Peyer's patch (tissue), 4 donors: ENCODE results near the gene EGR1. TPM values are rescaled to one million over a fixed set of nuclear protein-coding genes. Genes with fewer than 3 reads are reported as not detected.

Experiments used
- DNase-seq, 3 donors: peaks; one replicate each; pipeline ENCODE4 v3.0.0-alpha.2; 2017 to 2019
- H3K27ac ChIP-seq, 4 donors: fragments of 200-600 bp; sonication (generic); one replicate each; pipeline ENCODE4 v1.5.1; 2016 to 2019
- H3K27me3 ChIP-seq, 2 donors: fragments of 200-600 bp; sonication (generic); one replicate each; pipeline ENCODE4 v1.5.1; 2019
- H3K36me3 ChIP-seq, 3 donors: fragments of 200-600 bp; sonication (generic); one replicate each; pipeline ENCODE4 v1.5.1; 2016 to 2019
- H3K4me1 ChIP-seq, 4 donors: fragments of 200-600 bp; sonication (generic); one replicate each; pipeline ENCODE4 v1.5.1; 2016 to 2019
- H3K4me3 ChIP-seq, 4 donors: fragments of 200-600 bp; sonication (generic); 1 replicate in 3 of 4; 2 replicates in 1 of 4; pipeline ENCODE4 v1.5.1; 2016 to 2019; ENCODE audit warnings: mild to moderate bottlenecking in 1 of 4
- H3K9me3 ChIP-seq, 4 donors: fragments of 200-600 bp; sonication (generic); one replicate each; pipeline ENCODE4 v1.5.1; 2016 to 2019; ENCODE audit warnings: mild to moderate bottlenecking in 1 of 4
- CTCF ChIP-seq, 6 experiments: fragments of 450-650 bp in 4 of 6; fragments of 200-600 bp in 2 of 6; sonication (generic) in 1 of 6; IDR thresholded peaks; one replicate each; pipeline ENCODE4 v1.5.1; 2017 to 2019; ENCODE audit warnings: antibody characterized with exemption in 6 of 6, mild to moderate bottlenecking in 3 of 6, moderate library complexity in 1 of 6
- POLR2A ChIP-seq, 2 donors: fragments of 450-650 bp; IDR thresholded peaks; one replicate each; pipeline ENCODE4 v1.5.1; 2017; ENCODE audit warnings: antibody characterized with exemption in 2 of 2, mild to moderate bottlenecking in 2 of 2, moderate library complexity in 2 of 2
- total RNA-seq, 4 donors: library from RNA; depleted of rRNA; stranded (reverse); fragments of >200 nt; gene quantifications; one replicate each; pipeline ENCODE4 v1.1.0, GENCODE V29; 2016

The EGR1 gene
- total RNA-seq, 4 donors from 2014 or later, result 5.3 to 109 (median 11.4) TPM

DNA sequence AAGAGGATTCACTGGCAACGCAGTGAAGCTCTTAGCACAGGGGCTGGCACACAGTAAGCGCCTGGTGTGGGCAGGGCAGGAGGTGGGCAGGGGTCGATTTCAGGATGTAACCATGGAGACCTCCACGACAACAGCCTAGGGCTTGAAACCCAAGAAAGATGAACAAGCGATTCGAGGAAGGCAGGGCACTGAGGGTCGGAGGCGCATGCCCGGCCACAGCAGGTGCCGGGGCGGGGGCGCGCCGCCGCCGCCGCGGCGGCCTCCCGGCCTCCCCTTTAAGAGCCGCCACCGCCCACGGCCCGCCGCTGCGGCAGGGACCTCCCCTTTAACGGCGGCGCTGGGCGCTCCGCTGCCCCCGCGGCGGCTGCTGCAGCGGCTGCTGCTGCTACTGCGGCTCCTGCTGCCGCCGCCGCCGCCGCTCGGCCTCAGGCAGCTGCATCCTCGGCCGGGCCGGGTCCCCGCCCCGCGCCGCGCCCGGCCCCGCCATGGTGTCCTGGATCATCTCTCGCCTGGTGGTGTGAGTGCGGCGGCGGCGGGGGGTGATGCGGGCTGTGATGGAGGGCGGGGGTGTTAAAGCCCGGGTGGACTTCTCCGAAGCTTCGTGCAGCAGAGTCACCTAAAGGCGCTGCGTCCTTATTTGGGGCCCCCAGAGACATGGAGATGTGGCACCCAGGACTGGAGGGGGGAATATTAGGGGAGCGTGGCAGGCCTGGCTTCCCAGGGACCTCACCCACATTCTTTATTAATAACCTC, 26.4 kb upstream of the EGR1 start, which contains the start of gene REEP2:
Gene REEP2 (plus strand): TSS at position 334 of the 753 bp plus-strand sequence. CDS start 152 bp downstream, at position 486.
- H3K4me3 ChIP-seq, result peak within 1 kb of the TSS; percentile 31 to 57 (median 48)

DNA sequence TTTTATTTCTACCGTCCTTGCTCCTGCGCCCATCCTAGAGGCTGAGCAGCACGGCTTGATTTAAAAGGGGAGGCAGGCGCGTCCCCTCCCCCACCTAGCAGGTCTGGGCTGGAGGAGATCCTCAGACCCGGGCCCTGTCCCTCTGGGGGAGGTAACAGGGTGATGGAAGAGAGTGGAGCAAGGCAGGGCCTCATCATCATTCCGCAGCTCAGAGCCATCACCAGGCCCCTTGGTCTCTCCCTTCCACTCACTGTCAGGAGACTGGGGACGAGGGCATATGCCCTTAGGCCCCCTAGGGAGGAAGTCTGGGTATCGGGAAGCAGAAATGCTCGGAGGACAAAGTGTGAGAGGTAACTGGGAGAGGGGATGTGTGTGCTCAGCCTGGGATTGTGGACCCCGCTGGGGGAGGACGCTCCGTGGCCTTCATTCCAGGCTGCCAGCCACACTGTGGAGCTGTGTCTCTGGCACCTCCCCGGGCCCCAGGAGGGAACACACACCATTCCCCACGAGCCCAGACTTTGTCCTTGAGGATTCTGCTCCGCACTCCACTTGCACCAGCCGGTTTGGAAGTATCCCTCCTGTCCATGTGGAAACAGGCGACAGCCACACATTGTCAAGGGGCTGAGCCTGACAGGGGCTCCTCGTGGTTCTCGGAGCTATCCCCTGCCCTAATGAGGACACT, 25.7 kb upstream of the EGR1 start:
- Histone ChIP-seq H3K4me3 (peak overlapping the region; percentile 31 to 57 (median 48)), H3K27me3 (no peaks in the 10 kb centered on the region), H3K9me3 (no peaks in the 10 kb centered on the region), H3K27ac (no peak overlapping the region), H3K36me3 (peaks cover 0 to 20% (median 0%) of the 10 kb centered on the region in 3 donors), H3K4me1 (peaks cover 0 to 7% (median 2%) of the 10 kb centered on the region in 4 donors)
- TF ChIP-seq POLR2A (IDR thresholded peaks at IDR 0.05) (no peak), CTCF (IDR thresholded peaks at IDR 0.05) (no peak)
- no peak for DNase-seq

More for the DNA sequence above, 26.4 kb upstream of the EGR1 start, which contains the start of gene REEP2:
- TF ChIP-seq POLR2A (IDR thresholded peaks at IDR 0.05), result no peak
- no peak for TF ChIP-seq CTCF (IDR thresholded peaks at IDR 0.05)
- Histone ChIP-seq H3K27ac (no peak within 1 kb of the TSS), H3K27me3 (no peaks in the 10 kb centered on the region), H3K36me3 (peaks cover 0 to 27% (median 0%) of the 10 kb centered on the region in 3 donors), H3K4me1 (peaks cover 0 to 7% (median 2%) of the 10 kb centered on the region in 4 donors), H3K9me3 (no peaks in the 10 kb centered on the region)
- peak in 2 of 3 donors; percentile 32 to 62 for DNase-seq

DNA sequence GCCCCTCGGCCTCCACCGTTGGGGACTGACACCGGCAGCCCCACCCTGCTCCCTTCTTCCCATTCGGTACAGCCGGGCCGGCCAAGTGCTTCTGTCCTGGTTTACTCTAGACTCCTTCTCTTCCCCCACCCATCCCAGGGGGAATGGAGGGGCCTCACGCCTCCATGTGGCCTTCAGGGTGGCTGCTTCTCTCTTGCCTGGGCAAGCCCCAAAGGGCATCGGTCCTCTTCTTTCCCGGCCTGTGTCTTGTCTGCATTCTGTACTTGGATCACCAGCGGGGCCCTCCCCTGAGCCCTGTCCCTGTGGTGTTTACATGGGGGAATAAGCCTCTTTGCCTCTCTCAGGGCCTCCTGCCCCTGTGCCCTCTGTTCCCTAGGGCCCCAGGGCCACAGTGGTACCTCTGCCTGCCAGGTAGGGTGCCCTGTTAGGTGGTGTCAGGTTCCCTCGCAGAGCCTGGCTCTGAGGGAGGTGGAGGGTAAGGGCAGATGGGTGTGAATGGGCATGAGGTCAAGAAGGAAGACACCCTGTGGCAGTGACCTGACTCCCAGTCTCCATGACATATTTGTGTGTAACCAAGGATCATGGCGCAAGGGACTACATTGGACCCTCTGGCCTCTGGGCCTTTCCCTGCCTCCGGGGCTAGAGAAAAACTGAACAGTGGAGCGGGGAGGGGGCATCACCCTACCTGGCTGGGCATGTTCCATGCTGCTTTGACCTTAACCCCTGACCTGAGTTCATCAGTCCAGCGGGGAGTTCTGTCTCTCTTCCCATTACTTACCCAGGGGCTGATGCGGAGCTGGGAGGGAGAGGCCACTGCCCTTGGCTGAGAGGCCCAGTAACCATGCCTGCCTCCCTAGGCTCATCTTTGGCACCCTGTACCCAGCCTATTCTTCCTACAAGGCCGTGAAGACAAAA, 24.9 kb upstream of the EGR1 start:
- TF ChIP-seq POLR2A (IDR thresholded peaks at IDR 0.05) (no peak), CTCF (IDR thresholded peaks at IDR 0.05) (no peak)
- H3K4me1 ChIP-seq, result peaks cover 0 to 7% (median 2%) of the 10 kb centered on the region in 4 donors
- H3K27me3 ChIP-seq, result no peaks in the 10 kb centered on the region
- H3K9me3 ChIP-seq, result no peaks in the 10 kb centered on the region
- no peak overlapping the region for H3K27ac ChIP-seq
- no peak for DNase-seq
- H3K36me3 ChIP-seq, result peaks cover 0 to 12% (median 0%) of the 10 kb centered on the region in 3 donors
- no peak overlapping the region for H3K4me3 ChIP-seq

- no peak for DNase-seq
- Histone ChIP-seq H3K4me1 (peaks cover 0 to 7% (median 2%) of the 10 kb centered on the region in 4 donors), H3K27ac (no peak overlapping the region), H3K4me3 (no peak overlapping the region), H3K36me3 (peaks cover 0 to 4% (median 0%) of the 10 kb centered on the region in 3 donors), H3K9me3 (no peaks in the 10 kb centered on the region), H3K27me3 (no peaks in the 10 kb centered on the region)
- no peak for TF ChIP-seq CTCF (IDR thresholded peaks at IDR 0.05)
- TF ChIP-seq POLR2A (IDR thresholded peaks at IDR 0.05), result no peak
Observed at GRCh38 chr5:138441221-138441620, 24.1 kb upstream of the EGR1 start.
